ENCODE measurements around the gene RFX2. TPM values are rescaled to one million over a fixed set of nuclear protein-coding genes. Genes with fewer than 3 reads are reported as not detected.

RFX2 gene
- total RNA-seq, 1 donor from 2014 or later, result 3.2 TPM

GRCh38 chr19:6069268-6069791, 41.0 kb downstream of the RFX2 start:
- H3K4me1 ChIP-seq (ENCODE audit: insufficient read depth, low read length), result peaks cover 43% of the 10 kb centered on the region
- no peak overlapping the region for H3K9ac ChIP-seq (ENCODE audit: low read length)
- no peaks in the 10 kb centered on the region for H3K36me3 ChIP-seq (ENCODE audit: insufficient read depth, low read length)
- Mint-ChIP-seq H3K27me3 (ENCODE audit: low read depth, unreplicated experiment) (peaks cover 31% of the 10 kb centered on the region), H3K4me3 (ENCODE audit: unreplicated experiment) (no peak overlapping the region), H3K36me3 (ENCODE audit: low read depth, unreplicated experiment) (peaks cover 2% of the 10 kb centered on the region), H3K27ac (ENCODE audit: unreplicated experiment) (no peak overlapping the region), H3K4me1 (ENCODE audit: low read depth, unreplicated experiment) (peaks cover 9% of the 10 kb centered on the region), H3K9me3 (ENCODE audit: unreplicated experiment) (peaks cover 6% of the 10 kb centered on the region)
- TF ChIP-seq CTCF (IDR thresholded peaks at IDR 0.05; ENCODE audit: insufficient read depth, low read depth, low read length) (no peak), EZH2 (IDR thresholded peaks at IDR 0.05; ENCODE audit: insufficient read depth, low read length) (no peak)
- DNase-seq (ENCODE audit: low read depth), result no peak
- no peaks in the 10 kb centered on the region for H4K20me1 ChIP-seq (ENCODE audit: insufficient read depth, low read length)
- H3K9me3 ChIP-seq (ENCODE audit: insufficient read depth, low read depth, low read length), result no peaks in the 10 kb centered on the region
- H3K27ac ChIP-seq (ENCODE audit: low read depth, low read length), result no peak overlapping the region
- no peak overlapping the region for H3K4me2 ChIP-seq (ENCODE audit: low read length)
- H3K79me2 ChIP-seq (ENCODE audit: insufficient read depth, low read length), result no peaks in the 10 kb centered on the region
- H3K27me3 ChIP-seq (ENCODE audit: insufficient read depth, low read length), result no peaks in the 10 kb centered on the region
- FAIRE-seq, result no peak
- H2AFZ ChIP-seq (ENCODE audit: low read depth, low read length), result no peak overlapping the region
- no peak overlapping the region for H3K4me3 ChIP-seq (ENCODE audit: insufficient read depth, low read depth, low read length)

- no peak for TF ChIP-seq CTCF (IDR thresholded peaks at IDR 0.05; ENCODE audit: insufficient read depth, low read depth, low read length)
- no peak for TF ChIP-seq EZH2 (IDR thresholded peaks at IDR 0.05; ENCODE audit: insufficient read depth, low read length)
- Histone ChIP-seq H3K4me3 (ENCODE audit: insufficient read depth, low read depth, low read length) (no peak overlapping the region), H3K79me2 (ENCODE audit: insufficient read depth, low read length) (no peaks in the 10 kb centered on the region), H4K20me1 (ENCODE audit: insufficient read depth, low read length) (no peaks in the 10 kb centered on the region), H3K4me2 (ENCODE audit: low read length) (no peak overlapping the region), H3K9ac (ENCODE audit: low read length) (no peak overlapping the region), H3K27me3 (ENCODE audit: insufficient read depth, low read length) (no peaks in the 10 kb centered on the region), H2AFZ (ENCODE audit: low read depth, low read length) (no peak overlapping the region), H3K27ac (ENCODE audit: low read depth, low read length) (no peak overlapping the region), H3K9me3 (ENCODE audit: insufficient read depth, low read depth, low read length) (no peaks in the 10 kb centered on the region), H3K4me1 (ENCODE audit: insufficient read depth, low read length) (peaks cover 49% of the 10 kb centered on the region), H3K36me3 (ENCODE audit: insufficient read depth, low read length) (no peaks in the 10 kb centered on the region)
- FAIRE-seq (no peak), DNase-seq (ENCODE audit: low read depth) (no peak)
- Mint-ChIP-seq H3K9me3 (ENCODE audit: unreplicated experiment) (peaks cover 4% of the 10 kb centered on the region), H3K36me3 (ENCODE audit: low read depth, unreplicated experiment) (peaks cover 2% of the 10 kb centered on the region), H3K27ac (ENCODE audit: unreplicated experiment) (no peak overlapping the region), H3K4me1 (ENCODE audit: low read depth, unreplicated experiment) (peaks cover 9% of the 10 kb centered on the region), H3K4me3 (ENCODE audit: unreplicated experiment) (no peak overlapping the region), H3K27me3 (ENCODE audit: low read depth, unreplicated experiment) (peaks cover 27% of the 10 kb centered on the region)
Observed at GRCh38 chr19:6068711-6069110, 41.6 kb downstream of the RFX2 start.

- Mint-ChIP-seq H3K27ac (ENCODE audit: unreplicated experiment) (no peak overlapping the region), H3K27me3 (ENCODE audit: low read depth, unreplicated experiment) (peaks cover 30% of the 10 kb centered on the region), H3K4me1 (ENCODE audit: low read depth, unreplicated experiment) (peaks cover 9% of the 10 kb centered on the region), H3K4me3 (ENCODE audit: unreplicated experiment) (no peak overlapping the region), H3K36me3 (ENCODE audit: low read depth, unreplicated experiment) (peaks cover 2% of the 10 kb centered on the region), H3K9me3 (ENCODE audit: unreplicated experiment) (peaks cover 4% of the 10 kb centered on the region)
- H3K4me2 ChIP-seq (ENCODE audit: low read length), result peak overlapping the region; percentile 74
- peaks cover 50% of the 10 kb centered on the region for H3K4me1 ChIP-seq (ENCODE audit: insufficient read depth, low read length)
- FAIRE-seq, result no peak
- peak overlapping the region; percentile 94 for H3K27ac ChIP-seq (ENCODE audit: low read depth, low read length)
- H3K9ac ChIP-seq (ENCODE audit: low read length), result peak overlapping the region; percentile 84
- no peaks in the 10 kb centered on the region for H3K36me3 ChIP-seq (ENCODE audit: insufficient read depth, low read length)
- H3K79me2 ChIP-seq (ENCODE audit: insufficient read depth, low read length), result peaks cover 3% of the 10 kb centered on the region
- no peak overlapping the region for H2AFZ ChIP-seq (ENCODE audit: low read depth, low read length)
- H4K20me1 ChIP-seq (ENCODE audit: insufficient read depth, low read length), result no peaks in the 10 kb centered on the region
- DNase-seq (ENCODE audit: low read depth), result no peak
- H3K9me3 ChIP-seq (ENCODE audit: insufficient read depth, low read depth, low read length), result no peaks in the 10 kb centered on the region
- H3K4me3 ChIP-seq (ENCODE audit: insufficient read depth, low read depth, low read length), result no peak overlapping the region
- TF ChIP-seq CTCF (IDR thresholded peaks at IDR 0.05; ENCODE audit: insufficient read depth, low read depth, low read length), result no peak
- TF ChIP-seq EZH2 (IDR thresholded peaks at IDR 0.05; ENCODE audit: insufficient read depth, low read length), result no peak
- H3K27me3 ChIP-seq (ENCODE audit: insufficient read depth, low read length), result no peaks in the 10 kb centered on the region
Observed at GRCh38 chr19:6067975-6068374, 42.3 kb downstream of the RFX2 start.
